ENCODE results near the gene KCNA4.

KCNA4 gene

DNA sequence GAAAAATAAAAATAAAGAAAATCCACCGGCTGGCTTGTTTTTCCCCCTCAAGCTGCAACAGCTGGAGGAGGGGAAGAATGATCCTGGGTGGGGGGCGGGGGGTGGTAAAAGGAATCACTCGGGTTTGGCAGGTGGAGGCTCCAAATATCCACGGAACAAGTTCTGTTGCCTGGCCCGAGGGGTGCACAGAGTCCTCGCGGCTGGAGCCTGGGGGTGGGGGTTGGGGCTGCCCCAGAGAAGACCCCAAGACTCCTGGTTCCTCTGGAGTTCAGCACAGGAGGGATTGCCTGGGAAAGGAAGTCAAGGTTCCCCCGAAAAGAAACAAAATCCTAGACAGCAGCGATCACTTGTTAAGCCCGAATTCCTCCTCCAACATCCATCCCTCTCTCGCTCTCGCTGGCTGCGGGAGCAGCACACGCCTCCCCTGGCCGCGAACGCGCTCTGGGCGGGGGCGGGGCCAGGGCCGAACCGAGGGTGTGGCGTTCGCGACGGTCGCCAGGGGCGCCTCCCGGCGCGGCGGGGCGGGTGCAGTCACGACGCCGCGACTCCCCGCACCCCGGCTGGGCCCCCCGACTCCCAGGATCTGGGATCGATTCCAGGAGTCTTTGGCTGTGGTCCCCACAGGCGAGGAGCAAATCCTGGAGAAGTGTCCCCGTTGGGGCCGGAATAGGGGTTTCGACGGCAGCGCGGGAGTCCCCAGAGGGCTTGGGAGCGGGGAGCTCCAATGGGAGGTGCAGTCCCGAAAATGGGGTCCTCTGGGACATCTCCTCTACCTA, at the start of gene KCNA4:
Gene KCNA4 (minus strand): TSS at position 443 of the 776 bp plus-strand sequence. CDS start 4,352 bp downstream, outside the sequence.
- TF ChIP-seq NFIC (IDR thresholded peaks at IDR 0.05) (no peak), RAD21 (IDR thresholded peaks at IDR 0.05; ENCODE audit: low read depth) (no peak)
- TF ChIP-seq, protein P1, sequence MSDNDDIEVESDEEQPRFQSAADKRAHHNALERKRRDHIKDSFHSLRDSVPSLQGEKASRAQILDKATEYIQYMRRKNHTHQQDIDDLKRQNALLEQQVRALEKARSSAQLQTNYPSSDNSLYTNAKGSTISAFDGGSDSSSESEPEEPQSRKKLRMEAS (IDR thresholded peaks at IDR 0.05) = no peak

DNA sequence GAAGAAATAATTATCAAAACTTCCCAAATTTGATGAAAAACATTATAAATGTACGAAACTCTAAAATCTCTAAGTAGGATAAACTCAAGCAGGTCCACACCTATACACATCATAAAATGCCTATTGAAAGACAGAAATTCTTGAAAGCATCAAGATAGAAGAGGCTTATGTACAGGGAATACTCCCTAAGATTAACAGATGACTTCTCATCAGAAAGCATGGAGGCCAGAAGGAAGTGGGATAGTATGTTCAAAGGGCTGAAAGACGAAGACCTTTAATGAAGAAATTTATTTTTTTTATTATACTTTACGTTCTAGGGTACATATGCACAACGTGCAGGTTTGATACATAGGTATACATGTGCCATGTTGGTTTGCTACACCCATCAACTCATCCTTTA, 45.3 kb upstream of the KCNA4 start:
- no peak for TF ChIP-seq RAD21 (IDR thresholded peaks at IDR 0.05; ENCODE audit: low read depth)

DNA sequence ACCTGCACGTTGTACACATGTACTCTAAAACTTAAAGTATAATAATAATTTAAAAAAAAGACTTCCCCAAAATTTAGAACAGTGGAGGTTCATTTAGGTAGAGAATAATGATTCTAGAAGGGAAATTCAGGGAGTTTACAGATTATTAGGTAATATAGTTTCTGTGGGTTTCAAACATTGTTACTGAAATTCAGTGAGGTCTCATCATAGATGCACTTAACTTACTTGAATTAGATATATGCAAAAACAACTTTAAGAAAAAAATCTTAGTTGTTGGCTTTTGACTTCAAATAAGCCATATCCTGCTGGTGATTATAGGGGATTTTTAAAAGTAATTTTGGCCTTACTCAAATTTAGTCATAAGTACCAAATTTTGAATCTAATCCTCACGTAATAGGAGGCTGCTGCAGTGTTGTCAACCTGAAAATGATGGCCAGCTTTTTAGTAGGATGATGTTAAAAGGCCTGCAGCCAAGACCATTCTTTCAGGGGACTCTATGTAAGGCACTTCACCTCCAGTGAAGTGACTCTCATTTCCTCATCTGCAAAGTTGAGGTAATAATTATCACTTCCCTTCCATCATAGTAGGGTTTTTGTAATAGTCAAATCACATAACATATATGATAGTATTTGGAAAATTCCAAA, 42.5 kb upstream of the KCNA4 start:
- no peak for TF ChIP-seq CREB1 (IDR thresholded peaks at IDR 0.05; ENCODE audit: low read depth)
- no peak for TF ChIP-seq TAF1 (IDR thresholded peaks at IDR 0.05; ENCODE audit: low read depth)
- TF ChIP-seq ZBTB7A (IDR thresholded peaks at IDR 0.05; ENCODE audit: low read depth) = no peak
- no peak for TF ChIP-seq EGR1 (IDR thresholded peaks at IDR 0.05)
- TF ChIP-seq, protein P2, sequence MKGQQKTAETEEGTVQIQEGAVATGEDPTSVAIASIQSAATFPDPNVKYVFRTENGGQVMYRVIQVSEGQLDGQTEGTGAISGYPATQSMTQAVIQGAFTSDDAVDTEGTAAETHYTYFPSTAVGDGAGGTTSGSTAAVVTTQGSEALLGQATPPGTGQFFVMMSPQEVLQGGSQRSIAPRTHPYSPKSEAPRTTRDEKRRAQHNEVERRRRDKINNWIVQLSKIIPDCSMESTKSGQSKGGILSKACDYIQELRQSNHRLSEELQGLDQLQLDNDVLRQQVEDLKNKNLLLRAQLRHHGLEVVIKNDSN (IDR thresholded peaks at IDR 0.05) = no peak

DNA sequence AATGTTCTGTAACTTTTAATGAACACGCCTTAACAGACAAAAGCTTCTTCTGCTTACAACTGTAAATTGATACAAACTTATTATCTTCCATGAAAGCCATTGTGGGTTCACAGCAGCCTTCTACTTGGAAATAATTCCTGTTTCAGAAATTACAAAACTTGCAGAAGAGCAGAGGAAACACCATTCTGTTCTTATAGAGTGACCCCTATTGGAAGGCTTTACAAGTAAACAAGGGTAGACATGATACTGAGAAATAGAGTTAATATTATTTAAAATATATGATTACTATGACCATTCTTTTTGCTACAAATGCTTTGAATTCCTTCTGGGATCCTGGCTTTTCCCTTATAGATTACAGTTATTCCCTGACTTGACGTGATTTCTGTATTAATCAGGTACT, 32.4 kb upstream of the KCNA4 start:
- TF ChIP-seq EGR1 (IDR thresholded peaks at IDR 0.05) (no peak), TEAD4 (IDR thresholded peaks at IDR 0.05) (no peak), RAD21 (IDR thresholded peaks at IDR 0.05; ENCODE audit: low read depth) (no peak), YY1 (IDR thresholded peaks at IDR 0.05; ENCODE audit: low read depth) (no peak), CEBPB (IDR thresholded peaks at IDR 0.05) (no peak), TCF12 (IDR thresholded peaks at IDR 0.05; ENCODE audit: low read depth) (no peak), TAF1 (IDR thresholded peaks at IDR 0.05; ENCODE audit: low read depth) (no peak)
- TF ChIP-seq, protein P3, sequence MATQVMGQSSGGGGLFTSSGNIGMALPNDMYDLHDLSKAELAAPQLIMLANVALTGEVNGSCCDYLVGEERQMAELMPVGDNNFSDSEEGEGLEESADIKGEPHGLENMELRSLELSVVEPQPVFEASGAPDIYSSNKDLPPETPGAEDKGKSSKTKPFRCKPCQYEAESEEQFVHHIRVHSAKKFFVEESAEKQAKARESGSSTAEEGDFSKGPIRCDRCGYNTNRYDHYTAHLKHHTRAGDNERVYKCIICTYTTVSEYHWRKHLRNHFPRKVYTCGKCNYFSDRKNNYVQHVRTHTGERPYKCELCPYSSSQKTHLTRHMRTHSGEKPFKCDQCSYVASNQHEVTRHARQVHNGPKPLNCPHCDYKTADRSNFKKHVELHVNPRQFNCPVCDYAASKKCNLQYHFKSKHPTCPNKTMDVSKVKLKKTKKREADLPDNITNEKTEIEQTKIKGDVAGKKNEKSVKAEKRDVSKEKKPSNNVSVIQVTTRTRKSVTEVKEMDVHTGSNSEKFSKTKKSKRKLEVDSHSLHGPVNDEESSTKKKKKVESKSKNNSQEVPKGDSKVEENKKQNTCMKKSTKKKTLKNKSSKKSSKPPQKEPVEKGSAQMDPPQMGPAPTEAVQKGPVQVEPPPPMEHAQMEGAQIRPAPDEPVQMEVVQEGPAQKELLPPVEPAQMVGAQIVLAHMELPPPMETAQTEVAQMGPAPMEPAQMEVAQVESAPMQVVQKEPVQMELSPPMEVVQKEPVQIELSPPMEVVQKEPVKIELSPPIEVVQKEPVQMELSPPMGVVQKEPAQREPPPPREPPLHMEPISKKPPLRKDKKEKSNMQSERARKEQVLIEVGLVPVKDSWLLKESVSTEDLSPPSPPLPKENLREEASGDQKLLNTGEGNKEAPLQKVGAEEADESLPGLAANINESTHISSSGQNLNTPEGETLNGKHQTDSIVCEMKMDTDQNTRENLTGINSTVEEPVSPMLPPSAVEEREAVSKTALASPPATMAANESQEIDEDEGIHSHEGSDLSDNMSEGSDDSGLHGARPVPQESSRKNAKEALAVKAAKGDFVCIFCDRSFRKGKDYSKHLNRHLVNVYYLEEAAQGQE (IDR thresholded peaks at IDR 0.05; ENCODE audit: low read depth) = no peak
- TF ChIP-seq, protein P2 (IDR thresholded peaks at IDR 0.05) = no peak

DNA sequence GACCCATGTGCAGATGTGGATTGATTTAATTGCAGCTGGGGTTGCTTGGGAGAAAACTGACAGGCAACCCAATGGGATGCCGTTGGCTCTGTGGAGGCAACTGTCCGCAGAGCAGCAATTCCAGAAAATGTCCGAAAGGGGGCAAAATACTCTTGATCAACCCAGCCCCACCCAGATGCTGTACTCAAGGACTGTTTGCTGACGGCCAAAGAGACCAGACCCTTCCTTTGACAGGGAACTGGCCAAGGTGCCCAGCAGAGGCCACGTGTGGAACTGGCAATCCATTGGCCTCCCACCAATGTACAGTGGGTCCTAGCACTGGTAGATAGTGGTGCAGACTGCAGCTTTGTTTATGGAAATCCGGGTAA, 29.7 kb upstream of the KCNA4 start:
- TF ChIP-seq NFIC (IDR thresholded peaks at IDR 0.05) = no peak

DNA sequence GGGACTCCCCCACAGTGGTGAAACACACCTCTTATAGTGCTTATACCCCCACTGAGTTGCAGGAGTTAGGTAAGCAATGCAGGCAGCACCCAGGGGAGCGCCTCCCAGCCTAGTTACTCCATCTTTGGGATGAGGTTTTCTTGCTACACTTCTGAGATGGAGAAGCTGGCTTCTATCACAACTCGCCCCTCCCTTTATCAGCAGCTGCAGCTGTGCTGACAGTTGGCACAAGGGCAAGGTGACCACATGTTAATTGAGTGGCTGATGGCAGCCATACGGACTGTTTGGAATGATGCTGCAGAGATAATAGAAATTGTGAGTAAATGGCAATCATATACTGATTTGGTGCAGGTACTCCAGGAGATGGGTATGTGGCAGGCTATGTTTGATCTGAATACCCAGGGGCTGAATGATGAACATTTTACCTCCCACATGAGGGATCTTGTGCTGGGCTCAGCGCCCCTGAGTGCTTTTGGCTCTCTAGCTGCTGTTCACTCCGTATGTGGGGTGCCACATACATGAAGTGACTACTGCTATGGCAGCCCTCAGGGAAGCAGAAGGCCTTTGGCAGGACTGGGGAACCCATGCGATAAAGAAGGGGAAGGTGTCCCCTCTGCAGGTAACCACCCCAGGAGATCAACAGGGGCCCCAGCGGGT, 29.2 kb upstream of the KCNA4 start:
- TF ChIP-seq CREB1 (IDR thresholded peaks at IDR 0.05; ENCODE audit: low read depth) (no peak), ZBTB7A (IDR thresholded peaks at IDR 0.05; ENCODE audit: low read depth) (no peak), TAF1 (IDR thresholded peaks at IDR 0.05; ENCODE audit: low read depth) (no peak), FOXM1 (IDR thresholded peaks at IDR 0.05; ENCODE audit: borderline replicate concordance, low read depth) (no peak), EGR1 (IDR thresholded peaks at IDR 0.05) (no peak), TCF12 (IDR thresholded peaks at IDR 0.05; ENCODE audit: low read depth) (no peak), TEAD4 (IDR thresholded peaks at IDR 0.05) (no peak), RAD21 (IDR thresholded peaks at IDR 0.05; ENCODE audit: low read depth) (no peak), EP300 (IDR thresholded peaks at IDR 0.05; ENCODE audit: borderline replicate concordance) (no peak)
- TF ChIP-seq, protein P2 (IDR thresholded peaks at IDR 0.05) = no peak
- TF ChIP-seq, protein P1 (IDR thresholded peaks at IDR 0.05) = no peak

DNA sequence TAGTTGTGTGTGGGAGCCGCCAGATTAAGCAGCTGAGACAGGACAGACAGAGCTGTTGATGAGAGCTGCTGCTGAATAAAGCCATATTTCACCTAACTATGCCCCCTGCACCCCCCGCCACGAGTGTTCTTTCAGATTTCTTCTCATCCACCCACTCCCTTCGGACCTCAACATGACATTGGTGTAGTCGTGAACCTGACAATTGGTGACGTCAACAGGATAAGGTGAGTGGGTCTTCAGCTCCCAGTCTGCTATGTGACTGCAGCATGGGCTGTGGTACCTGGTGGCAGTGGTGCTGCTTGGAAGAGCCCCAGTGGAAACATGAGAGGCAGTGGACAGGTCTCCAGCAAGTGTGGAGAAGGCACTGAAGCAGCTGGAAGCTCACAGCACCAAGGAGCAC, 28.3 kb upstream of the KCNA4 start:
- TF ChIP-seq TAF1 (IDR thresholded peaks at IDR 0.05; ENCODE audit: low read depth) (no peak), ZBTB7A (IDR thresholded peaks at IDR 0.05; ENCODE audit: low read depth) (no peak), TCF12 (IDR thresholded peaks at IDR 0.05; ENCODE audit: low read depth) (no peak), CREB1 (IDR thresholded peaks at IDR 0.05; ENCODE audit: low read depth) (no peak), FOXM1 (IDR thresholded peaks at IDR 0.05; ENCODE audit: borderline replicate concordance, low read depth) (no peak), YY1 (IDR thresholded peaks at IDR 0.05; ENCODE audit: low read depth) (no peak), TEAD4 (IDR thresholded peaks at IDR 0.05) (no peak), CEBPB (IDR thresholded peaks at IDR 0.05) (no peak), EGR1 (IDR thresholded peaks at IDR 0.05) (no peak), EP300 (IDR thresholded peaks at IDR 0.05; ENCODE audit: borderline replicate concordance) (no peak)
- TF ChIP-seq, protein P1 (IDR thresholded peaks at IDR 0.05) = no peak

Measured in Ishikawa (cell line).